Cerebellar nuclear complex (tissue), 1 donor: ENCODE data around the gene CPLANE1.
"Not testable (repeated sequence)": the region's sequence is repeated elsewhere in the genome, so short reads cannot be mapped to it uniquely, and the experiment has no call there.

Experiments used
- DNase-seq, 2 experiments: peaks; one replicate each; lab custom pipeline; 2025; lab: John Stamatoyannopoulos, UW

The CPLANE1 gene

DNA sequence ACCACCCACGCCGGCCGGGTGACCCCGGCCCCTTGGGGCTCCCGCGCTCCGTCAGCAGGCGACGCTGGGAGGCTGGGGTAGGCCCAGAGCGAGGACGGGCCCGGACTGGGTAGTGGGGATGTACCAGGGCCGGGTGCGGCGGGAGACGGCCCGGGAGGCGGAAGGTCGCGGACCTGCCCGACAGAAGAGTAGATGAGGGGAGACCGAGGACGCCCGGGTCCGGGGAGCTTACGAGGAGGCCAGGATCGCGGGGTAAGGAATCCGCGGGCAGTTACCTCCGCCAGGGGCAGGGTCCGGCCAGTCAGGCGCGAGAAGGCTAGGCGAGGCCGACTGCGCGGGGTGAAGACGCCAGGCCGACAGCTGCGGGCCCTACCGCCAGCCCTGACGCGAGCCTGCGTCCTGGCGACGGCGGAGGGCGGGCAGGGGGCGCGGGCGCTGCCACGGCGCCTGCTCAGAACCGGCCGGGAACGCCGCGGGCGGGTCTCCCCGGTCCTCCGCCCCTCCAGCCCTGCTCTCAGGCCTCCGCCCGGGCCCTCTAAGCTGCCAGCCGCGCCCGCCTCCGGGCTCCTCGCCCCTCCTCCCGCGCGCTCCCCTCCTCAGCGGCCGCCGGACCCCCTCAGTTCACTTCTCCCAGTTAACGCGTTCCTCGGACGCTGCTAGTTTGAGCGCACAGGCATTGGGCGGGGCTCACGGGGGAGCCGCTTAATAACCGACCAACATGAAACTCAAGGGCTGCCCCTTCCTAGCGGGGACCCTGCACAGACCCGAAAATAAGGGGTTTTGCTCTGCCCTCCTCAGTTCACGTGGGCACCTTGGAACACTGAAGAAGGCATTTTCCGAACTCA is at the start of gene CPLANE1:
CPLANE1 (minus strand) TSS at position 407 of the 845 bp plus-strand sequence. CDS start 1,678 bp downstream, outside the sequence.
- peak in 1 of 2 experiments; percentile 8 for DNase-seq

DNA sequence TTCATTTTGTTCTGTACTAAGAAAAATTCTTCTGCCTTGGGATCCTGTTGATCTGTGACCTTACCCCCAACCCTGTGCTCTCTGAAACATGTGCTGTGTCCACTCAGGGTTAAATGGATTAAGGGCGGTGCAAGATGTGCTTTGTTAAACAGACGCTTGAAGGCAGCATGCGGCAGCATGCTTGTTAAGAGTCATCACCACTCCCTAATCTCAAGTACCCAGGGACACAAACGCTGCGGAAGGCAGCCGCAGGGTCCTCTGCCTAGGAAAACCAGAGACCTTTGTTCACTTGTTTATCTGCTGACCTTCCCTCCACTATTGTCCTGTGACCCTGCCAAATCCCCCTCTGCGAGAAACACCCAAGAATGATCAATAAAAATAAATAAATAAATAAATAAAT is 47.1 kb upstream of the CPLANE1 start:
- not testable (repeated sequence) for DNase-seq

DNA sequence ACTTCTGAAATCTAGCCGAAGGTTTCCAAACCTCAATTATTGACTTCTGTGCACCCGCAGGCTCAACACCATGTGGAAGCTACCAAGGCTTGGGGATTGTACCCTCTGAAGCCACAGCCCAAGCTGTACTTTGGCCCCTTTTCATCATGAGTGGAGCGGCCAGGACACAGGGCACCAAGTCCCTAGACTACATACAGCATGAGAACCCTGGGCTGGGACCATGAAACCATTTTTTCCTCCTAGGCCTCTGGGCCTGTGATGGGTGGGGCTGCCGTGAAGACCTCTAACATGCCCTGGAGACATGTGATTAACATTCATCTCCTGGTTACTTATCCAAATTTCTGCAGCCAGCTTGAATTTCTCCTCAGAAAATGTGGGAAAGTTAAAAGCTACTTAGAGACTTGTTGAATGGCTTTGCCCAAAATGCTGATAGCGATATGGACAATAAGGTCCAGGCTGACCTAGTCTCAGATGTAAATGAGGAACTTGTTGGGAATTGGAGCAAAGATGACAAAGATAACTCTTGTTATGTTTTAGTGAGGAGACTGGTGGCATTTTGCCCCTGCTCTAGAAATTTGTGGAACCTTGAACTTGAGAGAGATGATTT is 34.1 kb upstream of the CPLANE1 start:
- no peak for DNase-seq

DNA sequence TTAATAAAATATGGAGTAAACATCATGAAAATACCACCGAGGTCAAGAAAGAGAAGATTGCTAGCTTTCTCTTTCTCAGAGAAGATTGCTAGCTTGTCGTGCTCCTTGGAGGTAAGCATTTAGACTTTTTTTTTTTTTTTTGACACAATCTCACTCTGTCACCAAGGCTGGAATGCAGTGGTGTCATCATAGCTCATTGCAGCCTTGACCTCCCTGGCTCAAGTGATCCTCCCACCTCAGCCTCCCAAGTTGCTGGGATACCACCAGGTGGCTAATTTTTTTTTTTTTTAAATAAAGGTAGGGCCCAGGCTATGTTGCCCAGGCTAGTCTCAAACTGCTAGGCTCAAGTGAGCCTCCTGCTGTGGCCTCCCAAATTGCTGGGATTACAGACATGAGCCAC is 26.3 kb upstream of the CPLANE1 start:
- no peak for DNase-seq

DNA sequence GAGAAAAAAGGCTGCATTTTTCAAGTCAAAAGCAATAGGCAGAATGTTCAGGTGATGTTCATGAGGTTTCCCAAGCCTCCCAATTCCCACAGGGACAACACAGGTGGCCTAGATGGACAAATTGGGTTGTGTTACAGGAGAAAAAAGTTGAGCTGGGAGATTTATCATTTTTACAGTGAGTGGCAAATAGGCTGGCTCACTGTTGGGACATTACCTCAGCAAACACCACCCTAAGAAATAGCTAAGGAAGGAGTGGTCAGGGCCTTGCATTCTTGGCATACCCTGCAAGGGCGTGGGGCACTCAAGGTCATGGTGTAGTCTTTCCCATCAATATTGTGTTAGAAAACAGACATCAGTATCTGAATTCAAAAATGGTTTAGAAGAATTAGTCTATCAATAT is 23.3 kb upstream of the CPLANE1 start:
- no peak for DNase-seq

DNA sequence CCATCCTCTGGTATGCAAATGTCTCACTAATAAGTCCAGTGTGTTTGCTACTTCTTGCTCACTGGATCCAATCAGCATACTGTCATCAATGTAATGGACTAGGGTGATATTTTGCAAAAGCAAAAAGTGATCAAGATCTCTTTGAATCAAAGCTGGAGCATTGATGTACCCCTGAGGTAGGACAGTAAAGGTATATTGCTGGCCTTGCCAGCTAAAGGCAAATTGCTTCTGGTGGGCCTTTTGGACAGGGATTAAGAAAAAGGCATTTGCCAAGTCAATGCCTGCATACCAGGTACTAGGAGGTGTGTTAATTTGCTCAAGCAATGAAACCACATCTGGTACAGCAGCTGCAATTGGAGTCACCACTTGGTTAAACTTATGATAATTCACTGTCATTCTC is 18.9 kb upstream of the CPLANE1 start:
- not testable (repeated sequence) for DNase-seq

DNA sequence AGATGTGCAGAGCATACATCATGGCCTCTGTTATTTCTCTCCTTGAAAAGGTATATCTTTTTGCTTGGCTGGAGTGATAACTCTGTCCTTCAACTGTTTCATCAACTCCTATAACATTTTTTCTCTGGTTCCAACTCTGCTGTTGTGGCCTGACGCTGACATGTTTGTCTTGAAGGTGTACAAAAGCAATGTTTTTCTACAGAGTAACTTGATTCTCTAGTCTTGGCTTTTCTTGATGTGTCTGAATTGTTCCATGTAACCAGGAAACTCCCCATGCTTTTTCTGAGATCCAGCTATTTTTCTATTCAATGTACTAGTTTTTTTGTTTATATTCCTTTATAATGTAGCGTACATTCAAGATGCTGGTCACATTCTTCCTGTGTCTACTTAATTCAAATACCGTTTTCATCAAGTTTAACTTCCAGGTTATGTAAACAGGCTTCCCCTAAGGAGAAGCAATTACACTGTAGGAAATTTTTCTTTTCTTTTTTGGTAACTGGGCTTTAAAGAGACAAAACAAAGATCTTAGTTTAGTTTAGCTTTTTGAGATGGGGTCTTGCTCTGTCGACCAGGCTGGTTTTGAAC is 6.7 kb upstream of the CPLANE1 start:
- DNase-seq, result no peak

DNA sequence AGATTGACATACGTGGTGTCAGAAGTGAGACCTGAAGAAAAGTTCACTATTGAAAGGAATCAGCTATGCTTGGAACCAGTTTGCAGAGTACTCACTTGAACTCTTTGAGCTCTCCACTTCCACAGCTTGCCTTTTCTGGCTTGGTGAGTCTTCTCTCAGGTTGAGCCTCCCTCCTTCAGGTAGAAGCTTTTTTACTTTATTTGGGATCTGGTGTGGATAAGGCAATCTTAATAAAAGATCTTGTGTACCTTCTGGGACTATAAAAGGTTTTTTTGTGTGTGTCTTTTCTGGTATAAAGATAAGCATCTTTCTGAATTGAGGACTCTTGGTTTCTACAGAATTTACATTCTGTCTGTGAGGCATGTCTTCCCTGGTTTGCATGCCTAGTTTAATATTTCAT is 5.4 kb upstream of the CPLANE1 start:
- DNase-seq, result no peak

DNA sequence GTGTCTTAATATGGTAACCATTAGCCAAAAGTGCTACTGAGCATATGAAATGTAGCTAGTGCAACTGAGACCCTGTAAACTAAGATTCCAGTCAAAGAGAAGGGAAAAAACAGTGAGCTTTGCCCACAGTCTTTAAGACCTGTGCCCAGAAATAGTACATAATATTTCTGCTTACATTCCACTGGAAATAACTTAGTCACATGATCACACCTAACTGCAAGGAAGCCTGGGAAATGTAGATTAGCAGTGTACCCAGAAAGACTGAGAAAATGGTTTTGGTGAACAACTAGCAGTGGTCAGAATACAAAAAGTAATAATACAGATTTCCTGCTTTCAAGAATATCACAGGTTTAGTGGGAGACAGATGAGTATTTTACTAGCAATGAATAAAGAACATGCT is 2.5 kb upstream of the CPLANE1 start:
- DNase-seq, result no peak

DNA sequence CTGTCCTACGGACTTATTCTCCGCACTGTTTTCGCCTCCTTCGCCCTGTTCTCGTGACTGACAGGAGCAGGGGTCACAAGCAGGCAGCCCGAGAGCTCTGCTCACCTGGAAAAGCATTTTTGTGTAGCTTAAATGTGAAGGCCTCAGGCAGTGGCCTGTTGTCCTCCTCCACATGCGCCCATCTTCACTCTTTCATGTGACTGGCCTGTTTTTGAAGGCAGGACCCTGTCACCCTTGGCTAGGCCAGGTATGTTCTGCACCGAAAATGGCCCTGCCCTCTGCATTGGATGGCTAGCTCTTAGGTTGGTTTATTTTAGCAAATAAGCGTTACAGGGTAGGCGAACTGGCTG is 614 bp upstream of the CPLANE1 start:
- no peak for DNase-seq

DNA sequence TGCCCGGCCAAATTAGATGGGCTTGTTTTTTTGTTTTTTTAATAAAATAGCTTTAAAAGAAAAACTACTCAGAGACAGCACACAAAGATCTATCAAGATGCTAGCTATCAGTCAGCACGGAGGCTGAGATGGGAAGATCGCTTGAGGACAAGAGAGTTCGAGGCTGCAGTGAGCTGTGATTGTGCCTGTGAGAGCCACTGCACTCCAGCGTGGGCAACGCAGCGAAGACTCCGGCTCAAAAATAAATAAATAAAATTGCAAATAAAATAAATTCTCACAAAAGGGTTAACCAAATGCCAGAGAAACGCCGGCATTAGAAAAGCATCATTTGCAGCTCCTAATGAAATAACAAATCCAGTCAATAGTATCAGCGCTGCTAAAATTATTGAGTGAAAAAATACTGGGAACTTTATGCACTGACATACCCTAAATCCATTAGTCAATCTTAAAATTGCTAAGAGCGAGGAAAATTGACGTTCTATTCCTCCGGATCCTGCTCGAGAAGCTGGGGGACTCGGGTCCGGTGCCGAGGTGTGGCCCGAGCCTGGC is 681 bp downstream of the CPLANE1 start:
- DNase-seq, result no peak

DNA sequence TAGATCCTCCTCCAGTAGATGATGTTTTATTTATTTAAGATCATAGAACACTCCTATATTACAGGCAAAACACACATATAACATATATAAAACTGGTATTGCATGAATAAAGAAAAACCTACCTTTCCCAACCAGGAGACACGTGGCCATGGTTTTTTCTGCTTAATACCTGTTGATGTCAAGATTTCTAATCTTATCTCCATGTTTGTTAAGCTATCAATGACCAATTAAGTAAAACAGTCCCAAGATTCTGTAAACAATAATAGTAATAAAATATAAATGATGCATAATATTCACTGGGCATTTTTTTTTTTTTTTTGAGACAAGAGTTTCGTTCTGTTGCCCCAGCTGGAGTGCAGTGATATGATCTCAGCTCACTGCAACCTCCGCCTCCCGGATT is 1.7 kb downstream of the CPLANE1 start:
- no peak for DNase-seq

DNA sequence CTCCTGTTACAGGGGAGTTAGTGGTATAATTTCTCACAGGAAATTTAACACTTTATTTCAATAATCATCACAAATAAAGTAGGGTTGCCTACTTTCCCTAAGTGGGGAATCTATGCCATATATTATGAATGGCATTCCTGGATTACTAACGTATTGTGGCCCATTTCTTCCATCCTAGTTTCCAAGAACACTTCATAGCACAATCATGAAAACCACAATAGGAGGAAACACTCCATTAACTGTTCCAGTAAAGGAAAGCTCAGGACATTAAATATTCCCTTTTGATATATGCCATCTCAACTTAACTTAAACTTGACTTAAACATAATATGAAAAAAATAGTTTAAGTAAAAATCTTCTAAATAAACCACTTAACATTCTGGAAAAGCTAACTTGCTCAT is 2.1 kb downstream of the CPLANE1 start:
- no peak for DNase-seq

DNA sequence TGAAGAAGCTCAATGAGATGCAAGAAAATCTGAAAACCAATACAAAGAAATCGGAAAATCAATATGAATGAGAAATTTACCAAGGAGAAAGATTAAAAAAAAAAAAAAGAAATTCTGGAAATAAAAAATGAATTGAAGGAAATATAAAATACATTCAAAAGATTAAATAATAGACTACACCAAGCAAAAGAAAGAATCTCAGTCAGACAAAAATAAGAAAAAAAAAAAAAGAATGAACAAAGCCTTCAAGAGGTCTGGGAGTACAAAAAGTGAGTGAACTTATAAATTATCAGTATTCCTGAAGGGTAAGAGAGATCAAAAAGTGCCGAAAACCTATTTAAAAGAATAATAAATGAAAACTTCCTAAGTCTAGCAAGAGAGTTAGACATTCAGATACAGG is 14.9 kb downstream of the CPLANE1 start:
- no peak for DNase-seq

DNA sequence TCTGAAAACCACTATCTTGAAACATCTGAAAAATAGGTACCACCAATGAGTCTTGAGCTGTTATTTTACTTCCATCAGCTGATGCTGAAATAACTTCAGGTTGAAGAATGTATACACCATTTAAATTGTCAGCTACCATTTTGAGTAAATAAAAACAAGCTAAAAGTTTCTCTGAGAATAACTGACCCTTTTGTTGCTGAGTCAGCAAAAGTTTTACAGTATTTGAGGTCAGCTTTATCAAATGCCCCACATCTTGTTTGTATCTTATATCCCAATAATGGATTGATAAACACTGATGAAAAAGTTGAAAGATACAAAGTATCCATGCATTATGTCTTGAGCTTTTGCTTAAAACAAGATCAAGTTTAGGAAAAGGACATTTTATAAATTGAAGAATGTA is 22.8 kb downstream of the CPLANE1 start:
- no peak for DNase-seq

DNA sequence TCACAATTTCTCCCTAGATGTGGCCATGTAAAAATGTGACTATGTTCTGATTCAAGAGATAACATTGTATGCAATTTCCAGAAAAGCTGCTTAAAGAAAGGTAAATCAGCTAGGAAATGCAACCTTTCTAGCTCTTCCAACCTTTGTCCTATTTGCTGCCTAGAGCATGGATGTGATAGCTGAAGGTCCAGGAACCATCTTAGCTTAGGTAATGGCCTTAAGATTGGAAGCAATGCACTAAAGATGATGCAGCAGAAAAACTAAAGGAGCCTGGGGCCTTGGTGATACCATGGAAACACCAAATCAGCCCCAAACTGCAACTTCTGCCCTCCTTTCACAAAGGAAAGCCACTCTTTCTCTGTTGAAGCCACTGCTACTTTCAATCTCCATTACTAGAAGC is 27.0 kb downstream of the CPLANE1 start:
- DNase-seq, result no peak

DNA sequence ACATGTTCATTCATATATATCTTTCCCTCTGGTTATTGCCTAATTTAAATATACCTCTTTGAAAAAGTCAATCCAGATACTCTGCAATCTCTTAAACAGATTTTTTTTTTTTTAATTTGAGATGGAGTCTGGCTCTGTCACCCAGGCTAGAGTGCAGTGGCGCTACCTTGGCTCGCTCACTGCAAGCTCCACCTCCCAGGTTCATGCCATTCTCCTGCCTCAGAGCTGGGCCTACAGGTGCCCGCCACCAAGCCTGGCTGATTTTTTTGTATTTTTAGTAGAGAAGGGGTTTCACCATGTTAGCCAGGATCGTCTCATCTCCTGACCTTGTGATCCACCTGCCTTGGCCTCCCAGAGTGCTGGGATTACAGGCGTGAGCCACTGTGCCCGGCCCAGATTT is 28.8 kb downstream of the CPLANE1 start:
- DNase-seq, result not testable (repeated sequence)

DNA sequence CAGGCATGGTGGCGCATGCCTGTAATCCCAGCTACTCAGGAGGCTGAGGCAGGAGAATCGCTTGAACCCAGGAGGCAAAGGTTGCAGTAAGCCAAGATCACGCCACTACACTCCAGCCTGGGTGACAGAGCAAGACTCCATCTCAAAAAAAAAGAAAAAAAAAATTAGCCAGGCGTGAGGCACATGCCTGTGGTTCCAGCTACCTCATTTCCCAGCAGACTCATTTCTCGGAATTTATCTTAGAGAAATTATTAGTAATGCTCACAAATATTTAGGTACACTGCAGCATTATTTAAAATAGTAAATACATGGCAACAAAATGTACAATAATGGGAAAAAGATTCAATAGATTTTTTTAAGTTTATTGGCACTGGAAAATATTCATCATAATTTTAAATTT is 29.8 kb downstream of the CPLANE1 start:
- DNase-seq, result not testable (repeated sequence)

DNA sequence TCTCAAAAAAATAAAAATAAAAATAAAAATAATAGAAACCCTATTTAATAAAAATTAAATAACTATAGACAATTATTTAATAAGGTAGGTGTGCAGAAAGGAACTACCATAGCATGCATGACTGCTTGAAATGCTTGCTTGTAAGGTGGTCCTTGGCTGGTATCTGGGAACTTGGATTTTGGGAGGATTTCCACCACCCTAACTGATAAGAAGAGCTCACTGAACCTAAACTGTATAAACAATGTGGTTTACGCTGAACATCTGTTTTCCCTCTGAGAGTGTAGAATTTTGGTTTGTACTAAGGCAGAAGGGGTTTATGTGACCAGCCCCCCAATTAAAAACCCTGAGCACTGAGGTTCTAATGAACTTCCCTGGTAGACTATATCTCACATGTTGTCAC is 31.2 kb downstream of the CPLANE1 start:
- DNase-seq, result no peak

DNA sequence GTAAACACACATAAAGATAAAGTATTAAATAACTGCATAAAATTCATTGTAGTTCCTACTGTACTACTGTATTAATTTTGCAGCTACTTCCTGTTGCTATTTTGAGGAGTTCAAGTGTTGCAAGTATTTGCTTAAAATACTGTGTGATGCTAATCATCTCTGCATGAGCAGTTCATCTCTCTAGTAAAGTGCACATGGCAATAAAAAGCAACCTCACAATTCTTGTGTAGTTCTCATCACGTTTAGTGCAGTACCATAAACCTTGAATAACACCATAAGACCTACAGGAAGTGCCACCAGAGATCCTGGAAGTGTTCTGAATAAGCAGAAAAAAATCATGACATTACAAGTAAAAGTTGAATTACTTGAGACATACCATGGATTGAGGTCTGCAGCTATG is 34.6 kb downstream of the CPLANE1 start:
- DNase-seq, result no peak

DNA sequence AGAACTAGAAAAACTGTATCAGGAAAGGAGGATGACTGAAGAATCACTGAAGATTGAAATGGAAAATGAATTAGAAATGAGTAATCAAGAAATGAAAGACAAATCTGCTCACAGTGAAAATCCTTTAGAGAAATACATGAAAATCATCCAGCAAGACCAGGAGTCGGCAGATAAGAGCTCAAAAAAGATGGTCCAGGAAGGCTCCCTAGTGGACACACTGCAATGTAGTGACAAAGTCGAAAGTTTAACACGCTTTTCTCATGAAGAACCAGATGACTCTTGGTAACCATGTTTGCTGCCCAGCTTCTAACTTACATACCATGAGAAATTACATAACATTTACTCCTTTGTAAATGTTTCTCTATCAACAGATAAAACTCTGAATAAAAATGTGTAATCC is 37.1 kb downstream of the CPLANE1 start:
- no peak for DNase-seq

DNA sequence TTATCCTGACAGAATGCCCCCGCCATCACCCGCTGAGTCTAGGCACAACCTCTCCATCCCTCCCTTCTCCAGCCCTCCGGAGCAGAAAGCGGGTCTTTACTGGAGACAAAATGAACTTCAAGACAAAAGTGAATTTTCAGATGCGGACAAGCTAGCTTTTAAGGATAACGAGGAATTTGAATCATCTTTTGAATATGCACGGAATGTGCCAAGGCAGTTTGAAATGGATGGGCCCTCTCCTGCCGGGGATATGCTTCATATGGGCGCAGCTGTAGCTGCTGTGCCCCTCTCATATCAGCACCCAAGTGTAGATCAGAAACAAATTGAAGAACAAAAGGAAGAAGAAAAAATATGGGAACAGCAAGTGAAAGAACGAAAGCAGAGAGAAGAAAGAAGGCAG is 37.5 kb downstream of the CPLANE1 start:
- no peak for DNase-seq
